ENCODE measurements around the gene CD2AP.

The CD2AP gene

DNA sequence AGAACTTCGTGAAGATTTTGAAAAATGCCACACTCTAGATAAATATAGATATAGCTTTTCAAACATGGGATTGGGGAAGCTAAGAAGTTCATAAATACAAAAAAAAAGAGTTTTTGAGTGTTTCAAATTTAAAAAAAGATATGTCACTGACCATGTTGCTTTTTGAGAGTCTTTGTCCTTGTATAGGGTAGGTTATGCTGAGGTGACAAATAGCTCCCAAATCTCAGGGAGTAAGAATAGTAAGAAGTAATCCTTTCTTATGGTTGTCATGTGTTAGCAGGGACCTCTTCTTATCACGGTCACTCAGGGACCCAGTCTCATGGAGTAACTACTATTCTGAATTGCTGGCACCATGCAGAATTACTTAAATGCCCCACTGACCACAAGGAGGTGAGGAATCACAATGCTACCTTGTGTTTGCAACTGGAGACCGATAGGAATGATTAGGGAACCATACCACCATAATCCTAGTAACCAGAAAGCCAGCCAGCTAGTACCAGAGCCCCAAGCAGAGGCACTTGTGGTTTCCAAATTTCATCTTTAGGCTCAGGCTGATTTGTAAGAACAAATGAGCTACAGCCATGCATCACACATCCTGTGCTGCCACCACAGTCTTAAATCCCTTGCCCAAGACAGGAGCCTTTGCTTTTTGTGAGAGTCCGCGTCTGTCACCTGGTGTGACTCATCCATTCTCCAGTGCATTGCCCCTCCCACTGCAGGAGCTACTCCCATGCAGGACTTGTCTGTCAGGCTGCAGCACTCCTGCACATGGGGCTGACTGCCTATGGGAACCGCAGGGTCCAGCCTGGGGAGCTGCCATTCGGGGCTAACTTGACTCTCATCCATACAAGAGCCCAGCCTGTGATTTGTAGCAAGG, 178.4 kb downstream of the CD2AP start:
- H3K27ac ChIP-seq: no peak overlapping the region
- TF ChIP-seq ZFX (IDR thresholded peaks at IDR 0.05): no peak
- TF ChIP-seq, protein P1, sequence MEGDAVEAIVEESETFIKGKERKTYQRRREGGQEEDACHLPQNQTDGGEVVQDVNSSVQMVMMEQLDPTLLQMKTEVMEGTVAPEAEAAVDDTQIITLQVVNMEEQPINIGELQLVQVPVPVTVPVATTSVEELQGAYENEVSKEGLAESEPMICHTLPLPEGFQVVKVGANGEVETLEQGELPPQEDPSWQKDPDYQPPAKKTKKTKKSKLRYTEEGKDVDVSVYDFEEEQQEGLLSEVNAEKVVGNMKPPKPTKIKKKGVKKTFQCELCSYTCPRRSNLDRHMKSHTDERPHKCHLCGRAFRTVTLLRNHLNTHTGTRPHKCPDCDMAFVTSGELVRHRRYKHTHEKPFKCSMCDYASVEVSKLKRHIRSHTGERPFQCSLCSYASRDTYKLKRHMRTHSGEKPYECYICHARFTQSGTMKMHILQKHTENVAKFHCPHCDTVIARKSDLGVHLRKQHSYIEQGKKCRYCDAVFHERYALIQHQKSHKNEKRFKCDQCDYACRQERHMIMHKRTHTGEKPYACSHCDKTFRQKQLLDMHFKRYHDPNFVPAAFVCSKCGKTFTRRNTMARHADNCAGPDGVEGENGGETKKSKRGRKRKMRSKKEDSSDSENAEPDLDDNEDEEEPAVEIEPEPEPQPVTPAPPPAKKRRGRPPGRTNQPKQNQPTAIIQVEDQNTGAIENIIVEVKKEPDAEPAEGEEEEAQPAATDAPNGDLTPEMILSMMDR (conservative IDR thresholded peaks at IDR 0.05): no peak

DNA sequence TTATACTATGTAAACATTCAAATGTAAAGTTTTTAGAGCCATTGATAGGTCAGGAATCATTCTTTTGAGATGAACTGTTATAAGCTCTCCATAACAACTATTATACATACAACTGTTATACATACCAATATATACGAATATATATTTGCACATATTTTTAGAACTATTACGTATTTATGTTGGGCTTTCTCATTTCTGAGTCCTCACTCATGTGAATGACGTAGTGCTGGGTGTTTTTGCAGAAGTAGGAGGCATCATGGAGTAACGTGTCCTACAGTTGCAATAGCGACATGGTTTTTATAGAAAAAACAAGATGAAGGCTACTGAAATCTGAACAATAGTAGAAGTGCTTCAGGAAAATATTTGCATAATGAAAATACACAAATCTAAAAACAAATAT, 184.4 kb downstream of the CD2AP start:
- H3K27ac ChIP-seq: no peak overlapping the region
- TF ChIP-seq, protein P1 (conservative IDR thresholded peaks at IDR 0.05): no peak
- TF ChIP-seq ZFX (IDR thresholded peaks at IDR 0.05): no peak

DNA sequence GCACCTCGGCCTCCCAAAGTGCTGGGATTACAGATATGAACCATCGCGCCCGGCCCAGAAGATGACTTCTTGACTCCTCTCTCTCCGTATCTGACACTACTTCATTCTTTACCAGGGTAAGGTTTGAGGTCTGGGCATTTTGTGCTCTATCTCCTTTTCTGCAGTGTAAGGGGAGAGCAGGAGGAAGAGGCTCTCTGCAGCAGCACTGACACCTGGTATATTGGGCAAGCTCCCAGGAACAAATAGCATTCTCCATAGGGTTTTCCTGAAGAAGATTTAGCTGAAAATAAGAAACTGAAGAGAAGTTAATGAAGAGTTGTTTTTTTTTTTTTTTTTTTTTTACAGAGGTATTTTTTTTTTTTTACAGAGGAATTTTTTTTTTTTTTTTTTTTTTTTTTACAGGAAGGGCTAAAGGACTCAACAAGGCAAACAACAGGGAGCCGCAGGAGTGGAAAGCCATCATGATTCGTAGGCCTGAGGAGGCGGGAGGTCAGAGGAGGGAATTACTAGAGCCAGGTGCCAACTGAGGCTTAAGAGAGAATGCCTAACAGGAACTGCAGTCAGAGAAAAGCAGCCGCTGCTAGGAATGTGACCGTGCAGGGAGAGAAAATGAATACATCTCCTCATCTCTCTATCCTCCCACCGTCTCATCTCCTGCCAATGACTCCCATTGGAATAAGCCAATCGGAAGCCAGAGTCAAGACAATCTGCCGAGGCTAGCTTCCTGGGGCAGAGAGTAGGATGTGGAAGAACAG, 186.1 kb downstream of the CD2AP start:
- TF ChIP-seq, protein P1 (conservative IDR thresholded peaks at IDR 0.05): no peak
- no peak for TF ChIP-seq ZFX (IDR thresholded peaks at IDR 0.05)
- H3K27ac ChIP-seq: no peak overlapping the region

DNA sequence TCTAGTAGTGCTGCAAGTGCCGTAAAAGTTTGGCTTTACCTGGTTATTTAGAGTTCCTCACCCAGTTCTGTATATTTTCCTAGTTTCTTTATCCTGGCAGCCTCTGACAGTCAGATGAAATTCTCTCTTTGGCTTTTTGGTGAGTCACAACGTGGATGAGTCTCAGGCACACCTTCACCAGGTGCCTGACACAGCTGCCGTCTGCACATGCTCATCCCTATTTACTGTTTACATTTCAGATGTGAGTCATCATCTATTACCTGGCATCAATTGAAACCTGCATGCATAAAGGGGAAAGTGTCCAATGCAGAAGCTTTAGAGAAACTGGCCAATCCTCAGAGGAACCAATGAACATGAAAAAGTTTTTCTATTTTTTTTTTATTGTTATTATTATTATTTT, 187.5 kb downstream of the CD2AP start:
- no peak for TF ChIP-seq ZFX (IDR thresholded peaks at IDR 0.05)
- TF ChIP-seq, protein P1 (conservative IDR thresholded peaks at IDR 0.05): no peak
- H3K27ac ChIP-seq: no peak overlapping the region

DNA sequence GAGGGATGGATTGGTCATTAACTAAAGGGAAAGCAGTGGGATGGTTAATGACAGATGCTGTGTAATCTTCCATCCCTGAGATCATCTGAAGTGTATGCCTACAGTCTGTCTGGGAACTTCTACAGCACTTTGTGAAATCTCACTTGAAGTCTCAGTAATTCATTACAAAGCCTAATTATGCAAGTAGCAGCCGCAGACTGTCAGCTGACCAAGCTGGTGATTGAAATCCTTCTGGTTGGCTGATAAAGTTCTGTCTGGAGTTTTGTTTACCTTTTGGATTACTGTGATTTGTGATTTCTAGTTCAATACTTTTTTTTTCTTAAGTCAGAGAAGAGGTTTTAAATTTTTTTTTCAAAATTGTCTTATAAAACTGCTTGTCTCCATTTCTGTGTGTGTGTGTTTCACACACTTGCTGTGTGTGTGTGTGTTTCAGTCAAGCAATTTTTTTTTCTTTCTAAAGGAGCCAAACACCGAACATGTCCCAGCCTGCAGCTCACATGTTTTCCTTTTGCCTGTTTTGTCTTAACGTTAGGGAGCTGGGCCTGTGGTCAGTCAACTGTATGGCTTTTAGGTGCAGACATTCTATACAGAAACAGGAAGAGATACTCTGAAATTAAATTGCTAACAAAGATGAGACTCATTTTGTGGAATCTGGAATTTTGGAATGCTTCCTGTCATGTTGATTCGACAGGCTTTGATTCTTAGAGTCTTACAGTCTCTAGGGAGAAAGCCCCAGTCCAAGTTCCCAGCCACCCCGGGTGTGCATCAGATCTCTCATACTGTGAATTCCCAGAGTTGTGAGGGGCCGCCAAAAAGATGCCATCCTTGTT, 192.3 kb downstream of the CD2AP start:
- TF ChIP-seq, protein P1 (conservative IDR thresholded peaks at IDR 0.05): no peak
- no peak for TF ChIP-seq ZFX (IDR thresholded peaks at IDR 0.05)
- H3K27ac ChIP-seq: no peak overlapping the region

DNA sequence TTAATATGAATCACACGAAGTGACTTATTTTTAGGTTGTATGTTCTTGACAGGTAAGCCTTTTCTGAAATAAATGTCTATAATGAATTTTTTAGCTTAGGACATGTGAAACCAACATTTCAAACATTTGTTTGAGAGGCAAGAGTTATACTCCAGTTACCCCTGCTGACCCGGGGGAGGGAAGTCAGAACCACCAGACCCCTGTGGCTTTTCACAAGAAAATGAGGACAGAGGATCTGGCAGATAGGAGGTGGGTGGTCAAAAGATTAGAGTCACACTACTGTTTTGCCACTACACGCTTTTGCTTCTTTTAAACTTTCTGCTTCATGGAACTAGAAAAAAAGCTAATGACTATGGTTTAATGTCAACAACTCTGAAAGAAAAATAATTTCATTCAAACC, 193.3 kb downstream of the CD2AP start:
- TF ChIP-seq, protein P1 (conservative IDR thresholded peaks at IDR 0.05): no peak
- no peak for TF ChIP-seq ZFX (IDR thresholded peaks at IDR 0.05)
- H3K27ac ChIP-seq: no peak overlapping the region

All from C4-2B (cell line).